NOMO-1 (cell line): ENCODE results near the gene EVI5.
A peak's percentile ranks its signal among the peaks of the same experiment; 100 is the strongest.
"Not testable (repeated sequence)": the region's sequence is repeated elsewhere in the genome, so short reads cannot be mapped to it uniquely, and the experiment has no call there.

ENCODE experiments used
- DNase-seq, 2 experiments: peaks; one replicate each; lab custom pipeline; 2025; ENCODE audit not compliant: unreplicated experiment in 2 of 2; lab: John Stamatoyannopoulos, UW

The EVI5 gene

GRCh38 chr1:92583821-92584760 lies 200.8 kb downstream of the EVI5 start:
- DNase-seq, result peak; percentile 80 to 96

DNA sequence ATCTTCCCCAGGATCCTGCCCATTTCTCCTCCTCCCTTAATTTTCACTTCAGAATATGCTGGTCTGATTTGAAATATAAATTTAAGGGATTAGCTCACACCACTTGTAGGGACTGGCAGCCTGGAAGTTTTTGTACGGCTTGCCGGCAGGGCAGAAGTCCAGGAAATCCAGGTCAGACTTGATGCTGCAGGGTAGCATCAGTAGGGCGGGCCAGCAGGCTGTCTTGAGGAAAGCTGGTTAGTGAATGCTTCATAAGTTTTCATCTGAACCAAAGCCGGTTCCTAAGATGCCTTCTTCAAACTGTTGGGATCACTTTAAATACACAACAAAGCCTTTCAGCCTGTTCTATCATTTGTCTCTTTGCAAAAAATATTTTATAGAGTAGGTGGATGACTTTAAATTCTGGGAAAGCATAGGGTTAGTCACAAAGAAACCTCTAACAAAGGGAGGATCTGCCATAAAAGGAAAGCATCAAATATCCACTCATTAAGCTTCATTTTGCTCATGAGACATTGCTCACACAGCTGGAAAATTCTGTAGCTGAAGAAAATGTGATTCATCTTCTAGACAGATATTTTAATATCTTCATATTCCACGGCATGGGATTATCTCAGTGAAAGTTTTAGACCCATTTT lies 207.5 kb downstream of the EVI5 start:
- no peak for DNase-seq

- DNase-seq, result peak in 1 of 2 experiments; percentile 39
Measured at GRCh38 chr1:92575123-92575522, 209.8 kb downstream of the EVI5 start.

GRCh38 chr1:92572520-92572919 lies 212.4 kb downstream of the EVI5 start:
- no peak for DNase-seq

- DNase-seq, result no peak
Measured at GRCh38 chr1:92571578-92571977, 213.3 kb downstream of the EVI5 start.

DNA sequence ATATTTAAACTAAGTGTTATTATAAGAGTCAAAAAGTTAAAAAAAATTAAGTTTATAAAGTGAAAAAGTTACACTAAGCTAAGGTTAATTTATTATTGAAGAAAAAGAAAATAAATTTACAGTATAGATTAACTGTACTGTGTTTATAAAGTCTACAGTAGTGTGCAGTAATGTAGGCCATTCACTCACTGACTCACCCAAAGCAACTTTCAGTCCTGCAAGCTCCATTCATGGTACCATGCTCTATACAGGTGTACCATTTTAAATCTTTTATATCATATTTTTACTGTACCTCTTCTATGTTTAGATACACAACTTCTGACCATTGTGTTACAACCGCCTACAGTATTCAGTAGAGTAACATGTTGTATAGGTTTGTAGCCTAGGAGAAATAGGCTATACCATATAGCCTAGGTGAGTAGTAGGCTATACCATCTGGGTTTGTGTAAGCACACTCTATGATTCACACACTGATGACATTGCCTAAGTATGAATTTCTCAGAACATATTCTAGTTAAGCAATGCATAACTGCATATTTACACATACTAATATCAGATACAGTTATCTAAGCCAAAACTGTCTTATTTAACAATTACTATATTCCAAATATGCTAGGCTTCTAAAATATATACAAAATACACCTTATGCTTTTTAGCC lies 217.6 kb downstream of the EVI5 start:
- DNase-seq, result peak in 1 of 2 experiments; percentile 57

- DNase-seq, result peak in 1 of 2 experiments; percentile 94
Measured at GRCh38 chr1:92563457-92564216, 221.3 kb downstream of the EVI5 start.

- no peak for DNase-seq
Measured at GRCh38 chr1:92556350-92556749, 228.6 kb downstream of the EVI5 start.

DNA sequence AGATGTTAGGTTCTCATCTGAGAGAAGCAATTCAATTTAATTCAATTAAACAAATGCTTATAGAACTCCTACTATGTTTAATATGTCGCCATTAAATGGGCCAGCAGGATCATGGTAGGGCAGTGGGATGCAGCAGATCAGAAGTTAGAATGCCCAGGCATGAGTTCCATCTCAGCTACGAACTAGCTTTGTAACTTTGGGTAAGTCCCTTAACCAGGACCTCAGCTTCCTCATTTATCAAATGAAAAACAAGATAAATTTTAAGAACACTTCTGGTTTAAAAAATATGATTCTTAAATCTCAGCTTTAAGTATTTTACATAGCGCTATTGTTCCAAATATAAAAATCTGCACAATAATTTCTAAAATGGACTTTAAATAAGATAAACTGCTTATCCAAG lies 230.7 kb downstream of the EVI5 start:
- peak in 1 of 2 experiments; percentile 29 for DNase-seq

- no peak for DNase-seq
Measured at GRCh38 chr1:92551916-92552315, 233.0 kb downstream of the EVI5 start.

- no peak for DNase-seq
Measured at GRCh38 chr1:92544756-92545165, 240.1 kb downstream of the EVI5 start.

- DNase-seq, result peak in 1 of 2 experiments; percentile 51
Measured at GRCh38 chr1:92543131-92544055, 241.5 kb downstream of the EVI5 start.

- DNase-seq, result no peak
Measured at GRCh38 chr1:92538413-92539061, 246.4 kb downstream of the EVI5 start.

- DNase-seq, result peak in 1 of 2 experiments; percentile 15
Measured at GRCh38 chr1:92538048-92538412, 246.9 kb downstream of the EVI5 start.

DNA sequence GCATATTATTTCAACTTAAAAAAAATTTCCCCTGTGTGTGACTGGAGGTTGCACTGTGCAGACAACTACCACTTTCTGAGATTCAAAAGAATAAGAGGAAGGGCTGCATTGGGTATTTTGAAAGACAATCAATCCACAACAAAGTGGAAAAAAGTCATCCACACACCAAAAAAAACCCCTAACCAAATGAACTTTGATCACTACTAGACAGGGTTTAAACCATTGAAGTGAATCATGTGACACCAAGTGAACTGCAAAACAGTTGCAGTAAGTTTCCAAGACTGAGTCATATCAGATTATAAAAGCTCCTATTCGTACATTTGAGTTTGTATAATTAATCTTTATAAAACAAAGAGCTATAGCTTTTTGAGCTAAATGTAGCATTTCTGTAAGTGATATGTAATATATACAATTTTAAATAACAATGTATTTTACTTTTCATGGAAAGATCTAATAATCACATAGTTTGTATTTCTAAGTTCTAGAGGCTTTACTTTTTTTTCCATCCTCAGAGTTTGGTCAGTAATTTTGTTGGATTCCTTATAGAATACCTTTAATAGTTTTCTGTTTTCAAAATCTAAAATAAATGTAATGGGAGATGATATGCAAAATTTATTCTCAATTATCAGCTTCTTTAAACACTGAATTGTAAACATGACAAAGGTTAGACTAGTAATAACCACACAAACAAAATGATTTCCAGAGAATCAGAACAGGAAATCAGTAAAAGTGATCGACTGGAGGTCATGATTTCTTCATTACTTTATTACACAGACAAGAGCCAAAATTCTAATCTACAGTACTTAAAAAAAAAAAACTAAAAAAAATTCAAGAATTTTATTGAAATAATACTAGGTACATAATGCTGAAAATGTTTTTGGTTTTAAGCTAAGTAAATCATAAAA lies 247.7 kb downstream of the EVI5 start:
- peak in 1 of 2 experiments; percentile 51 for DNase-seq

DNA sequence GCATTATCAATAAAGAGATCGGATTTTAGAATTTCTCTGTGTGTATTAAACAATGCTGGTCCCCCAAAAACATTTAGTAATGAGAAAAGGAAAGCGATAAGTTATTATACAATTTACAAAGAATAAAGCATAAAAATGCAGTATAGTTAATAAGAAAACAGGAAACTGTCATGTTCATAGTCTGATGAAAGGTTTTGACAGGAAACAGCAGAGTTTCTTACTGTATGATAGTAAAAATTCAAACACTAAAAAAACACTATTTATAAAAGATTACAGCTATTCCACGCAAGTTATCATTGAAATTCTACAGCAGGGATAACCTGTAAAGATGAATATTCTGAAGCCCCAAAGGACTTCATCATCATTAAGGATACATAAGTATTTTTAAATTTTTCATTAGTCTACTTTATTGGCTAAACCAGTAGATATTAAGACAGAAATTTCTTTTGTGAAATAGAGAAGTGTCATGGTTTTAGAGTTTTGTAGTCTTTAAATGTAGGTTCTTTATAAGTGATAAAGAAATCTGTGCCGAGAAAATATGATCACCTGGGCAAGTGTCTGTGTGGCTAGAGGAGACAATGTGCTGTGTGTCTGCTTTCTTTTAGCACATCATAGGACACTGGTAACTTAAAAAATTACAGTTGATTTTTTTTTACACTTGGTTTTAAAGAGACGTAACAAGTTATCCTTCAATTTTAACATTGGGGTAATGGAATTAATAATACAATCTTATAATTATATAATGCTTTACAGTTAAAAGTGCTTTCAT lies 248.5 kb downstream of the EVI5 start:
- peak in 1 of 2 experiments; percentile 8 for DNase-seq

DNA sequence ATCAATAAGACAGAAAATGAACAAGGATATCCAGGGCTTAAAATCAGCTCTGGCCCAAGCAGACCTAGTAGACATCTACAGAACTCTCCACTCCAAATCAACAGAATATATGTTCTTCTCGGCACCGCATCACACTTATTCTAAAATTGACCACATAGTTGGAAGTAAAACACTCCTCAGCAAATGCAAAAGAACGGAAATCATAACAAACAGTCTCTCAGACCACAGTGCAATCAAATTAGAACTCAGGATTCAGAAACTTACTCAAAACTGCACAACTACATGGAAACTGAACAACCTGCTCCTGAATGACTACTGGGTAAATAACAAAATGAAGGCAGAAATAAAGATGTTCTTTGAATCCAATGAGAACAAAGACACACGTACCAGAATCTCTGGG lies 252.5 kb downstream of the EVI5 start:
- DNase-seq, result not testable (repeated sequence)
